ENCODE measurements around the gene WWOX. TPM values are rescaled to one million over a fixed set of nuclear protein-coding genes. Genes with fewer than 3 reads are reported as not detected.

The WWOX gene
- total and polyA plus RNA-seq, 2 of the 13 experiments (the other 11 are each of a cell fraction or from before 2014, with no cell fraction given), result 9.1 to 37.4 TPM

GRCh38 chr16:79110242-79110641, 1010.8 kb downstream of the WWOX start:
- 49% methylated on average over 3 of the region's 3 CpGs for WGBS (ENCODE audit: low lambda C conversion rate)
- FAIRE-seq (no peak), DNase-seq (ENCODE audit: low spot score) (no peak), ATAC-seq (no peak)
- Histone ChIP-seq H3K27me3 (ENCODE audit: control insufficient read depth in 1 of 2, insufficient read depth in 2 of 2, low read length in 2 of 2) (no peaks in the 10 kb centered on the region), H3K4me2 (ENCODE audit: low read depth, low read length) (no peak overlapping the region), H4K20me1 (ENCODE audit: insufficient read depth, low read length) (no peaks in the 10 kb centered on the region), H3K4me3 (replicated peaks in 1 of 3; ENCODE audit: insufficient read depth in 1 of 3, low read depth in 2 of 3, low read length in 3 of 3) (no peak overlapping the region), H2AFZ (ENCODE audit: low read length) (no peak overlapping the region), H3K27ac (ENCODE audit: extremely low read length, insufficient read depth, low read length) (no peak overlapping the region), H3K9me3 (ENCODE audit: low read length) (no peaks in the 10 kb centered on the region), H3K36me3 (replicated peaks in 1 of 2; ENCODE audit: control insufficient read depth in 1 of 2, insufficient read depth in 2 of 2, low read length in 2 of 2) (no peaks in the 10 kb centered on the region), H3K4me1 (ENCODE audit: insufficient read depth, low read length) (no peaks in the 10 kb centered on the region), H3K79me2 (ENCODE audit: insufficient read depth, low read length) (no peaks in the 10 kb centered on the region), H3K9ac (ENCODE audit: insufficient read depth, low read depth, low read length) (no peak overlapping the region)
- BruUV-seq (replicated peaks), result no TSS peak
- in situ Hi-C loops (cut with HindIII; ENCODE audit: extremely low pct_ligation_motif_present, low pct_unique_long_range_greater_than_20kb), result no loop called here
- intact Hi-C loops (cut with micrococcal nuclease; ENCODE audit: unreplicated experiment), result no loop called here
- ChIA-PET POLR2A (no interaction called here), CTCF (ENCODE audit: low intra/inter-chr PET ratio, low total read pairs) (no interaction called here)
- TF ChIP-seq JUNB (CRISPR knock-in tag; IDR thresholded peaks at IDR 0.05; ENCODE audit: borderline replicate concordance), result no peak
- TF ChIP-seq KDM5A (IDR thresholded peaks at IDR 0.05; ENCODE audit: borderline replicate concordance, low read length), result no peak
- TF ChIP-seq ZBED4 (CRISPR knock-in tag; IDR thresholded peaks at IDR 0.05; ENCODE audit: borderline replicate concordance), result no peak
- no peak for TF ChIP-seq ZNF503 (CRISPR knock-in tag; IDR thresholded peaks at IDR 0.05)
- no peak for TF ChIP-seq TOE1 (CRISPR knock-in tag; IDR thresholded peaks at IDR 0.05)
- TF ChIP-seq PATZ1 (CRISPR knock-in tag; IDR thresholded peaks at IDR 0.05), result no peak
- no peak for TF ChIP-seq ZBTB7B (CRISPR knock-in tag; IDR thresholded peaks at IDR 0.05)
- no peak for TF ChIP-seq ZNF234 (CRISPR knock-in tag; conservative IDR thresholded peaks at IDR 0.05)
- no peak for TF ChIP-seq ETS1 (CRISPR knock-in tag; IDR thresholded peaks at IDR 0.05)
- TF ChIP-seq ZHX1 (CRISPR knock-in tag; IDR thresholded peaks at IDR 0.05; ENCODE audit: low read depth), result no peak
- no peak for TF ChIP-seq ZNF160 (CRISPR knock-in tag; IDR thresholded peaks at IDR 0.05)
- TF ChIP-seq JUND (CRISPR knock-in tag; IDR thresholded peaks at IDR 0.05), result no peak
- no peak for TF ChIP-seq PITX1 (CRISPR knock-in tag; IDR thresholded peaks at IDR 0.05)
- TF ChIP-seq ZNF143 (CRISPR knock-in tag; IDR thresholded peaks at IDR 0.05), result no peak
